Spleen (tissue), 7 donors: Measurements from ENCODE around the gene HES1.

ENCODE experiments used
- POLR2AphosphoS5 ChIP-seq, 3 donors: sonication (generic); formaldehyde crosslinking; IDR thresholded peaks; one replicate each; pipeline ENCODE4 v1.5.1; 2017; ENCODE audit warnings: antibody characterized with exemption in 3 of 3
- TF ChIP-seq, protein P1 (sequence below), 11 experiments: fragments of 200-600 bp in 7 of 11; fragments of 450-650 bp in 4 of 11; sonication (generic) in 4 of 11; IDR thresholded peaks in 8 of 11; conservative IDR thresholded peaks in 3 of 11; 1 replicate in 7 of 11; 2 replicates in 4 of 11; pipeline versions ENCODE4 v1.4.0 to v1.8.0; 2016 to 2021; ENCODE audit warnings: antibody characterized with exemption in 11 of 11, inconsistent platforms in 4 of 11, mild to moderate bottlenecking in 1 of 11
- donor health status: DM: no; HTN: no; CAD: no; lungs with moderate emphysema.
- donor health status: DM: no; HTN: no; CAD: no.
- donor health status: DM: no; HTN: no; CAD: no.

DNA sequence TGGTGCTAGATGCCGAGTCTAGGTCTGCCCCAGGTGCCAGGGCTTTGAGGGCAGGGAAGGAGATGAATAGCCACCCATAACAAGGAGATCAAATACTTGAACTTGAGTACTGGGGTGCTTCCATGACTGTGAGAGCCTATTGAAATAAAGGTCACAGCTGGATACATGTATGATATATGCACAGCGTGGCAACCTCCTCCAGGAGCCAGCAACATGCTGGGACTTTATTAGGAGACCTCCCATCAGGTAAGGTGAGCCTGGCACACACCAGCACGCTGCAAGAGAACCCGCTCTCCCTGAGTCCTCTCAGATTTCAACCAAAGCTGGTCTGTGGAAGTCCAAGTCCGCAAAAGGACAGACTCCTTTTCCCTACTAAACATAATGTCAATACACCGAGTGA is 10.5 kb upstream of the HES1 start:
- TF ChIP-seq, protein P1, sequence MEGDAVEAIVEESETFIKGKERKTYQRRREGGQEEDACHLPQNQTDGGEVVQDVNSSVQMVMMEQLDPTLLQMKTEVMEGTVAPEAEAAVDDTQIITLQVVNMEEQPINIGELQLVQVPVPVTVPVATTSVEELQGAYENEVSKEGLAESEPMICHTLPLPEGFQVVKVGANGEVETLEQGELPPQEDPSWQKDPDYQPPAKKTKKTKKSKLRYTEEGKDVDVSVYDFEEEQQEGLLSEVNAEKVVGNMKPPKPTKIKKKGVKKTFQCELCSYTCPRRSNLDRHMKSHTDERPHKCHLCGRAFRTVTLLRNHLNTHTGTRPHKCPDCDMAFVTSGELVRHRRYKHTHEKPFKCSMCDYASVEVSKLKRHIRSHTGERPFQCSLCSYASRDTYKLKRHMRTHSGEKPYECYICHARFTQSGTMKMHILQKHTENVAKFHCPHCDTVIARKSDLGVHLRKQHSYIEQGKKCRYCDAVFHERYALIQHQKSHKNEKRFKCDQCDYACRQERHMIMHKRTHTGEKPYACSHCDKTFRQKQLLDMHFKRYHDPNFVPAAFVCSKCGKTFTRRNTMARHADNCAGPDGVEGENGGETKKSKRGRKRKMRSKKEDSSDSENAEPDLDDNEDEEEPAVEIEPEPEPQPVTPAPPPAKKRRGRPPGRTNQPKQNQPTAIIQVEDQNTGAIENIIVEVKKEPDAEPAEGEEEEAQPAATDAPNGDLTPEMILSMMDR (IDR thresholded peaks at IDR 0.05 in 8 of 11, conservative IDR thresholded peaks at IDR 0.05 in 3 of 11): no peak
- TF ChIP-seq POLR2AphosphoS5 (IDR thresholded peaks at IDR 0.05): no peak
